ENCODE results near the gene C16orf89.

The C16orf89 gene

DNA sequence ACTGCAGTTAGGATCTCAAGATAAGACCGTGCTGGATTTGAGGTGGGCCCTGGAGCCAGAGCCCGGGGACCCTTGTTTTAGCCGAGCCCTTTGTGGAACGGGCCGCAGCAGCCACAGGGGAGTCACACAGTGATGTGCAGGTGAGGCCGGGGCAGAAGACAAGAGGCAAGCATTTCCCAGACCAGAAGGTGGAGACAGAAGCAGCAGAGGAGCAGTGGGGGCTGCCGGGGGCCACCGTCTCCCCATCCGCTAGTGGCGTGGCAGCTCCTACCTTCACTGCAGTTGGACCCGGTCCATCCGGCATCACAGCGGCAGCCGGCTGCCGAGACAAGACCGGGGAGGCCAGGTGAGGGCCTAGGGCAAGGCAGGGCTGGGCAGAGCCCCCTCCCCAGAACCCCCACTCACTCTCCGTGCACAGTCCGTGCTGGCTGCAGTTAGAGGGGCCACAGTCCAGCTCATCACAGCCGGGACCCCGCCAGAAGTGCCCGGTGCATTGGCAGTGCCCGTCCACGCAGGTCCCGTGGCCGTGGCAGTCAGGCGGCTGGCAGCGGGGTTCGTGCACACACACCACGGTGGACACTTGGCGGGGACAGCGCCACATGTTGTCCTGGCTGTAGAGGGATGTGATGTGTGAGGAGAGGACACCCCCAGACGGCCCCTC, 38.1 kb downstream of the C16orf89 start:
- Histone ChIP-seq H2BK15ac (ENCODE audit: low read depth, poor library complexity, severe bottlenecking) (no peak overlapping the region), H3K4me1 (ENCODE audit: control insufficient read depth, insufficient read depth, low read depth, low read length) (no peaks in the 10 kb centered on the region), H2AFZ (ENCODE audit: low read depth, low read length) (no peak overlapping the region), H3K79me1 (replicated peaks; ENCODE audit: low read length, poor library complexity, severe bottlenecking) (peaks cover 12% of the 10 kb centered on the region), H3K18ac (ENCODE audit: low read depth in 1 of 2, low read length in 2 of 2) (no peak overlapping the region), H3K4me3 (ENCODE audit: insufficient read depth in 1 of 2, low read depth in 1 of 2, low read length in 2 of 2) (no peak overlapping the region), H3K9me3 (ENCODE audit: control insufficient read depth, low read length) (no peaks in the 10 kb centered on the region), H3K4ac (ENCODE audit: low read depth in 1 of 2, low read length in 2 of 2) (no peak overlapping the region), H3K4me2 (ENCODE audit: low read length, poor library complexity, severe bottlenecking) (no peak overlapping the region), H3K36me3 (ENCODE audit: control insufficient read depth in 1 of 2, insufficient read depth in 2 of 2, low read depth in 1 of 2, low read length in 2 of 2) (peaks cover 22 to 43% of the 10 kb centered on the region in 2 experiments), H3K23ac (ENCODE audit: low read length in 2 of 2) (no peak overlapping the region), H3K14ac (ENCODE audit: low read length in 2 of 2) (no peak overlapping the region), H4K91ac (ENCODE audit: low read length) (no peak overlapping the region), H3K9ac (ENCODE audit: low read length) (no peak overlapping the region), H2BK5ac (ENCODE audit: low read depth, low read length, poor library complexity, severe bottlenecking) (no peak overlapping the region), H4K8ac (ENCODE audit: low read length) (no peak overlapping the region), H2AK5ac (ENCODE audit: low read length, severe bottlenecking) (no peak overlapping the region), H2BK120ac (ENCODE audit: low read depth, low read length) (no peak overlapping the region), H3K27me3 (ENCODE audit: control insufficient read depth in 1 of 2, insufficient read depth in 1 of 2, low read length in 2 of 2) (peaks cover 0 to 1% of the 10 kb centered on the region in 2 experiments), H3K27ac (ENCODE audit: low read length, poor library complexity, severe bottlenecking) (no peak overlapping the region), H2BK12ac (ENCODE audit: low read length in 2 of 2) (no peak overlapping the region)
- DNase-seq: no peak
- WGBS: 94% methylated on average over 23 of the region's 32 CpGs

- H3K23ac ChIP-seq (ENCODE audit: low read length in 2 of 2): no peak overlapping the region
- H3K9me3 ChIP-seq (ENCODE audit: control insufficient read depth, low read length): no peaks in the 10 kb centered on the region
- H3K36me3 ChIP-seq (ENCODE audit: control insufficient read depth in 1 of 2, insufficient read depth in 2 of 2, low read depth in 1 of 2, low read length in 2 of 2): peaks cover 22 to 43% of the 10 kb centered on the region in 2 experiments
- H3K18ac ChIP-seq (ENCODE audit: low read depth in 1 of 2, low read length in 2 of 2): no peak overlapping the region
- no peak overlapping the region for H3K4me2 ChIP-seq (ENCODE audit: low read length, poor library complexity, severe bottlenecking)
- no peak overlapping the region for H4K91ac ChIP-seq (ENCODE audit: low read length)
- H3K4me1 ChIP-seq (ENCODE audit: control insufficient read depth, insufficient read depth, low read depth, low read length): no peaks in the 10 kb centered on the region
- no peak overlapping the region for H4K8ac ChIP-seq (ENCODE audit: low read length)
- H3K27me3 ChIP-seq (ENCODE audit: control insufficient read depth in 1 of 2, insufficient read depth in 1 of 2, low read length in 2 of 2): peaks cover 5 to 8% of the 10 kb centered on the region in 2 experiments
- no peak overlapping the region for H3K27ac ChIP-seq (ENCODE audit: low read length, poor library complexity, severe bottlenecking)
- H3K4me3 ChIP-seq (ENCODE audit: insufficient read depth in 1 of 2, low read depth in 1 of 2, low read length in 2 of 2): no peak overlapping the region
- H2AK5ac ChIP-seq (ENCODE audit: low read length, severe bottlenecking): no peak overlapping the region
- no peak overlapping the region for H2BK5ac ChIP-seq (ENCODE audit: low read depth, low read length, poor library complexity, severe bottlenecking)
- H3K79me1 ChIP-seq (replicated peaks; ENCODE audit: low read length, poor library complexity, severe bottlenecking): peaks cover 12% of the 10 kb centered on the region
- no peak overlapping the region for H2BK12ac ChIP-seq (ENCODE audit: low read length in 2 of 2)
- H2BK15ac ChIP-seq (ENCODE audit: low read depth, poor library complexity, severe bottlenecking): no peak overlapping the region
- no peak overlapping the region for H3K4ac ChIP-seq (ENCODE audit: low read depth in 1 of 2, low read length in 2 of 2)
- no peak overlapping the region for H2AFZ ChIP-seq (ENCODE audit: low read depth, low read length)
- DNase-seq: no peak
- H2BK120ac ChIP-seq (ENCODE audit: low read depth, low read length): no peak overlapping the region
- 89% methylated on average over 7 of the region's 7 CpGs for WGBS
- no peak overlapping the region for H3K14ac ChIP-seq (ENCODE audit: low read length in 2 of 2)
- H3K9ac ChIP-seq (ENCODE audit: low read length): no peak overlapping the region
Measured at GRCh38 chr16:5027086-5027485, 38.7 kb downstream of the C16orf89 start.

- 93% methylated on average over 8 of the region's 8 CpGs for WGBS
- no peak for DNase-seq
Measured at GRCh38 chr16:5026664-5027063, 39.1 kb downstream of the C16orf89 start.

DNA sequence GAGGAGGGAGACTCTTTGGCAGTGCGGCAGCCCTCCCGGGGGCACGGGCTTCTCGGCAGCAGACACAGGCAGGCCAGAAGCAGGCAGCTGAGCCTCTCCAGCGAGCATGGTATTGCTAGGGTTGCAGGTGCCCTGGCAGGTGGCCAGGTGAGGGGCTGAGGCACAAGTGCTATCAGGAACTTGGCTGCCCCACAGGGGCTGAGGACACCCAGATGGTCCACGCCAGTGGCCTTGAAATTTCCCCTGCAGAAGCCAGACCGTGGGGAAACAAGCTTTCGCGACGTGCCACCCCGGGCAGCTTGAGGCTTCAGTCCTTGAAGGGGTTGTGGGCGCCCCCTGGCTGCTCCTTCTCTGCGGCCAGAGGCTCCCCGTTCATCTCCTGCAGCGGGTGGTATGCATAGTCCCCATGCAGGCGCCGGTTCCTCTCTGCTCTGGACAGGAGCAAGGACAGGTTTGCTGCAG, 40.6 kb downstream of the C16orf89 start:
- Histone ChIP-seq H2BK15ac (ENCODE audit: low read depth, poor library complexity, severe bottlenecking) (no peak overlapping the region), H2AK5ac (ENCODE audit: low read length, severe bottlenecking) (no peak overlapping the region), H2AFZ (ENCODE audit: low read depth, low read length) (no peak overlapping the region), H4K8ac (ENCODE audit: low read length) (no peak overlapping the region), H3K27me3 (ENCODE audit: control insufficient read depth in 1 of 2, insufficient read depth in 1 of 2, low read length in 2 of 2) (peaks cover 10 to 24% of the 10 kb centered on the region in 2 experiments), H2BK120ac (ENCODE audit: low read depth, low read length) (no peak overlapping the region), H4K91ac (ENCODE audit: low read length) (no peak overlapping the region), H2BK12ac (ENCODE audit: low read length in 2 of 2) (no peak overlapping the region), H3K14ac (ENCODE audit: low read length in 2 of 2) (no peak overlapping the region), H3K4me1 (ENCODE audit: control insufficient read depth, insufficient read depth, low read depth, low read length) (no peaks in the 10 kb centered on the region), H3K4me3 (ENCODE audit: insufficient read depth in 1 of 2, low read depth in 1 of 2, low read length in 2 of 2) (no peak overlapping the region), H3K4me2 (ENCODE audit: low read length, poor library complexity, severe bottlenecking) (no peak overlapping the region), H3K4ac (ENCODE audit: low read depth in 1 of 2, low read length in 2 of 2) (no peak overlapping the region), H3K79me1 (replicated peaks; ENCODE audit: low read length, poor library complexity, severe bottlenecking) (peaks cover 3% of the 10 kb centered on the region), H3K18ac (ENCODE audit: low read depth in 1 of 2, low read length in 2 of 2) (no peak overlapping the region), H3K9ac (ENCODE audit: low read length) (no peak overlapping the region), H3K23ac (ENCODE audit: low read length in 2 of 2) (no peak overlapping the region), H2BK5ac (ENCODE audit: low read depth, low read length, poor library complexity, severe bottlenecking) (no peak overlapping the region), H3K27ac (ENCODE audit: low read length, poor library complexity, severe bottlenecking) (no peak overlapping the region), H3K36me3 (ENCODE audit: control insufficient read depth in 1 of 2, insufficient read depth in 2 of 2, low read depth in 1 of 2, low read length in 2 of 2) (peaks cover 17 to 35% of the 10 kb centered on the region in 2 experiments), H3K9me3 (ENCODE audit: control insufficient read depth, low read length) (no peaks in the 10 kb centered on the region)
- no peak for DNase-seq
- 52% methylated on average over 17 of the region's 17 CpGs for WGBS

More at GRCh38 chr16:5026664-5027063, 39.1 kb downstream of the C16orf89 start:
- Histone ChIP-seq H2AK5ac (ENCODE audit: low read length, severe bottlenecking) (no peak overlapping the region), H2BK12ac (ENCODE audit: low read length in 2 of 2) (no peak overlapping the region), H2BK120ac (ENCODE audit: low read depth, low read length) (no peak overlapping the region), H3K18ac (ENCODE audit: low read depth in 1 of 2, low read length in 2 of 2) (no peak overlapping the region), H2BK15ac (ENCODE audit: low read depth, poor library complexity, severe bottlenecking) (no peak overlapping the region), H4K8ac (ENCODE audit: low read length) (no peak overlapping the region), H3K79me1 (replicated peaks; ENCODE audit: low read length, poor library complexity, severe bottlenecking) (peaks cover 9% of the 10 kb centered on the region), H3K27ac (ENCODE audit: low read length, poor library complexity, severe bottlenecking) (no peak overlapping the region), H3K9ac (ENCODE audit: low read length) (no peak overlapping the region), H3K23ac (ENCODE audit: low read length in 2 of 2) (no peak overlapping the region), H3K36me3 (ENCODE audit: control insufficient read depth in 1 of 2, insufficient read depth in 2 of 2, low read depth in 1 of 2, low read length in 2 of 2) (peaks cover 22 to 41% of the 10 kb centered on the region in 2 experiments), H3K14ac (ENCODE audit: low read length in 2 of 2) (no peak overlapping the region), H3K4me1 (ENCODE audit: control insufficient read depth, insufficient read depth, low read depth, low read length) (no peaks in the 10 kb centered on the region), H3K4me2 (ENCODE audit: low read length, poor library complexity, severe bottlenecking) (no peak overlapping the region), H2BK5ac (ENCODE audit: low read depth, low read length, poor library complexity, severe bottlenecking) (no peak overlapping the region), H3K9me3 (ENCODE audit: control insufficient read depth, low read length) (no peaks in the 10 kb centered on the region), H3K4me3 (ENCODE audit: insufficient read depth in 1 of 2, low read depth in 1 of 2, low read length in 2 of 2) (no peak overlapping the region), H2AFZ (ENCODE audit: low read depth, low read length) (no peak overlapping the region), H4K91ac (ENCODE audit: low read length) (no peak overlapping the region), H3K4ac (ENCODE audit: low read depth in 1 of 2, low read length in 2 of 2) (no peak overlapping the region), H3K27me3 (ENCODE audit: control insufficient read depth in 1 of 2, insufficient read depth in 1 of 2, low read length in 2 of 2) (peaks cover 6 to 11% of the 10 kb centered on the region in 2 experiments)

All from mesenchymal stem cell (in vitro differentiated cells and primary cell).